Vagina (tissue), 2 donors: Measurements from ENCODE around the gene CALN1.

Experiments used
- CTCF ChIP-seq, 3 experiments: fragments of 450-650 bp in 2 of 3; fragments of 200-600 bp in 1 of 3; sonication (generic) in 1 of 3; IDR thresholded peaks; one replicate each; pipeline ENCODE4 v1.5.1; 2017 to 2019; ENCODE audit warnings: antibody characterized with exemption in 3 of 3, mild to moderate bottlenecking in 2 of 3, moderate library complexity in 2 of 3
- POLR2AphosphoS5 ChIP-seq, 2 donors: sonication (generic); formaldehyde crosslinking; IDR thresholded peaks; one replicate each; pipeline ENCODE4 v1.9.0; 2017; ENCODE audit warnings: antibody characterized with exemption in 2 of 2, mild to moderate bottlenecking in 2 of 2, low read depth in 1 of 2; ENCODE audit not compliant: insufficient read depth in 1 of 2

GRCh38 chr7:72109566-72109965 lies 302.6 kb downstream of the CALN1 start:
- TF ChIP-seq CTCF (IDR thresholded peaks at IDR 0.05) (no peak), POLR2AphosphoS5 (IDR thresholded peaks at IDR 0.05; ENCODE audit: insufficient read depth in 1 of 2, low read depth in 1 of 2) (no peak)
